ENCODE measurements around the gene NDUFC1.

DNA sequence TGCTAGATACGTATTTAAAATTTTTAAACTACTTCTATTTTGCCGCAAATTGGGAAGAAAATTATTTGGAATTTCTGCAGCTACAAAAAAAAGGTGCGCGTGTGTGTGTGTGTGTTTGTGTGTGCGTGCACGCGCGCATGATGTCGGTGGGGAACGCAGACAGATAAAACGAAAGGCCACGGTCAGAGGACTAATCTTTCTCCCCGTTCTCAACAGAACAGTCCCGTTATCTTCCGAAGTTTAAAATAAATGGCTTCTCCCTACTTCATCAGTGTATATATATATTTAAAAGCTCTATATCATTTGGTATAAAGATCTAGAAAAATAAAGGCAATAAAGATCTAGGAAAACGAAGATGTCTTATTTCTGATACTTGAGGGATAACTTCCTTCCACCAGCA lies 23.8 kb downstream of the NDUFC1 start:
- TF ChIP-seq, protein P1, sequence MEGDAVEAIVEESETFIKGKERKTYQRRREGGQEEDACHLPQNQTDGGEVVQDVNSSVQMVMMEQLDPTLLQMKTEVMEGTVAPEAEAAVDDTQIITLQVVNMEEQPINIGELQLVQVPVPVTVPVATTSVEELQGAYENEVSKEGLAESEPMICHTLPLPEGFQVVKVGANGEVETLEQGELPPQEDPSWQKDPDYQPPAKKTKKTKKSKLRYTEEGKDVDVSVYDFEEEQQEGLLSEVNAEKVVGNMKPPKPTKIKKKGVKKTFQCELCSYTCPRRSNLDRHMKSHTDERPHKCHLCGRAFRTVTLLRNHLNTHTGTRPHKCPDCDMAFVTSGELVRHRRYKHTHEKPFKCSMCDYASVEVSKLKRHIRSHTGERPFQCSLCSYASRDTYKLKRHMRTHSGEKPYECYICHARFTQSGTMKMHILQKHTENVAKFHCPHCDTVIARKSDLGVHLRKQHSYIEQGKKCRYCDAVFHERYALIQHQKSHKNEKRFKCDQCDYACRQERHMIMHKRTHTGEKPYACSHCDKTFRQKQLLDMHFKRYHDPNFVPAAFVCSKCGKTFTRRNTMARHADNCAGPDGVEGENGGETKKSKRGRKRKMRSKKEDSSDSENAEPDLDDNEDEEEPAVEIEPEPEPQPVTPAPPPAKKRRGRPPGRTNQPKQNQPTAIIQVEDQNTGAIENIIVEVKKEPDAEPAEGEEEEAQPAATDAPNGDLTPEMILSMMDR (IDR thresholded peaks at IDR 0.05) = no peak
- TF ChIP-seq POLR2AphosphoS5 (IDR thresholded peaks at IDR 0.05; ENCODE audit: low read depth, low read length) = no peak

Data from Panc1 (cell line).